IMR-90 (cell line): ENCODE data around the gene TTC24. TPM values are rescaled to one million over a fixed set of nuclear protein-coding genes. Genes with fewer than 3 reads are reported as not detected.
"Not testable (repeated sequence)": the region's sequence is repeated elsewhere in the genome, so short reads cannot be mapped to it uniquely, and the experiment has no call there.

Experiments
- ATAC-seq: fragments of 200-7000 bp; cut with Tn5 transposase; 2 replicates; pipeline ENCODE4 v1.9.1; 2020; ENCODE audit warnings: low read depth, mild to moderate bottlenecking, moderate library complexity
- BruUV-seq: library from RNA; stranded (reverse); fragments of 400-500 nt; replicated peaks from 2 replicates; lab custom pipeline; 2021; lab: Mats Ljungman, UMichigan
- CTCF ChIA-PET: fragments of 300-600 bp; formaldehyde crosslinking; extraction: SDS; loops from one replicate; lab custom pipeline; 2021; ENCODE audit warnings: antibody characterized with exemption; lab: Yijun Ruan, JAX
- POLR2A ChIA-PET: fragments of 300-600 bp; sonication (Branson Sonifier 250); formaldehyde crosslinking; loops from one replicate; lab custom pipeline; 2022; ENCODE audit warnings: antibody characterized with exemption; ENCODE audit not compliant: unreplicated experiment; lab: Charles Lee
- DNase-seq: peaks from one replicate; pipeline ENCODE4 v3.0.0; 2013
- H2AFZ ChIP-seq: replicated peaks from 2 replicates; pipeline ENCODE3; 2013; ENCODE audit warnings: low read length, mild to moderate bottlenecking; ENCODE audit not compliant: poor library complexity
- H2AK5ac ChIP-seq: 2 replicates; pipeline ENCODE4 v1.6.1; 2013; ENCODE audit warnings: low read depth, low read length, inconsistent platforms
- H2AK9ac ChIP-seq: replicated peaks from 2 replicates; pipeline ENCODE3; 2013; ENCODE audit warnings: mild to moderate bottlenecking, low read depth, low read length, moderate library complexity; ENCODE audit not compliant: poor library complexity
- H2BK120ac ChIP-seq: 2 replicates; pipeline ENCODE4 v1.6.1; 2013; ENCODE audit warnings: low read depth, low read length, inconsistent platforms
- H2BK15ac ChIP-seq: 3 replicates; pipeline ENCODE4 v1.6.1; 2013; ENCODE audit warnings: low read depth, low read length, inconsistent platforms
- H2BK20ac ChIP-seq: 2 replicates; pipeline ENCODE4 v1.6.1; 2013; ENCODE audit warnings: low read depth, mild to moderate bottlenecking, inconsistent platforms, low read length, moderate library complexity
- H2BK5ac ChIP-seq: 2 replicates; pipeline ENCODE4 v1.6.1; 2013; ENCODE audit warnings: mild to moderate bottlenecking, low read depth, low read length, inconsistent platforms; ENCODE audit not compliant: poor library complexity, severe bottlenecking
- H3K14ac ChIP-seq: replicated peaks from 2 replicates; pipeline ENCODE4 v1.6.1; 2013; ENCODE audit warnings: low read depth, low read length, inconsistent platforms
- H3K18ac ChIP-seq: 2 replicates; pipeline ENCODE4 v1.6.1; 2013; ENCODE audit warnings: low read depth, low read length, control low read depth
- H3K23ac ChIP-seq: 2 replicates; pipeline ENCODE4 v1.6.1; 2013; ENCODE audit warnings: low read depth, low read length, inconsistent platforms
- H3K27ac ChIP-seq: 2 replicates; pipeline ENCODE4 v1.5.1; 2013; ENCODE audit warnings: mild to moderate bottlenecking, control low read depth, low read length; ENCODE audit not compliant: insufficient read depth
- H3K27me3 ChIP-seq: 2 replicates; pipeline ENCODE4 v1.6.1; 2013; ENCODE audit warnings: low read length; ENCODE audit not compliant: control insufficient read depth, insufficient read depth
- H3K36me3 ChIP-seq: 2 replicates; pipeline ENCODE4 v1.6.1; 2013; ENCODE audit warnings: low read length, mixed read lengths; ENCODE audit not compliant: control insufficient read depth, insufficient read depth
- H3K4ac ChIP-seq: 2 replicates; pipeline ENCODE4 v1.6.1; 2013; ENCODE audit warnings: low read depth, low read length, inconsistent platforms
- H3K4me1 ChIP-seq: 2 replicates; pipeline ENCODE4 v1.6.1; 2013; ENCODE audit warnings: low read length, mixed read lengths; ENCODE audit not compliant: control insufficient read depth, insufficient read depth
- H3K4me2 ChIP-seq: 2 replicates; pipeline ENCODE4 v1.6.1; 2013; ENCODE audit warnings: low read depth, mild to moderate bottlenecking, control low read depth, low read length, moderate library complexity
- H3K4me3 ChIP-seq: 2 replicates; pipeline ENCODE4 v1.5.1; 2013; ENCODE audit warnings: low read depth, mild to moderate bottlenecking, control low read depth, low read length, moderate library complexity; ENCODE audit not compliant: insufficient read depth
- H3K56ac ChIP-seq: 2 replicates; pipeline ENCODE4 v1.6.1; 2013; ENCODE audit warnings: low read length, inconsistent platforms; ENCODE audit not compliant: insufficient read depth; ENCODE audit errors: extremely low read depth
- H3K79me1 ChIP-seq, 2 experiments: 2 replicates each; pipeline ENCODE4 v1.6.1; 2013; ENCODE audit warnings: low read length in 2 of 2, inconsistent platforms in 1 of 2, low read depth in 1 of 2
- H3K9ac ChIP-seq: 2 replicates; pipeline ENCODE4 v1.6.1; 2013; ENCODE audit warnings: low read depth, low read length, control low read depth
- H3K9me1 ChIP-seq: 2 replicates; pipeline ENCODE4 v1.6.1; 2013; ENCODE audit warnings: low read length, inconsistent platforms; ENCODE audit not compliant: insufficient read depth
- H3K9me3 ChIP-seq: 2 replicates; pipeline ENCODE4 v1.6.1; 2013; ENCODE audit warnings: low read length; ENCODE audit not compliant: control insufficient read depth, insufficient read depth
- H4K20me1 ChIP-seq: 2 replicates; pipeline ENCODE4 v1.6.1; 2013; ENCODE audit warnings: low read length, inconsistent platforms; ENCODE audit not compliant: insufficient read depth
- H4K5ac ChIP-seq: 2 replicates; pipeline ENCODE4 v1.6.1; 2013; ENCODE audit warnings: mild to moderate bottlenecking, low read depth, low read length, control low read depth
- H4K8ac ChIP-seq, 2 experiments: 2 replicates each; pipeline ENCODE4 v1.6.1; 2013; ENCODE audit warnings: low read depth in 2 of 2, low read length in 2 of 2, control low read depth in 1 of 2, inconsistent platforms in 1 of 2
- H4K91ac ChIP-seq: 2 replicates; pipeline ENCODE4 v1.6.1; 2013; ENCODE audit warnings: low read depth, low read length, inconsistent platforms; ENCODE audit not compliant: insufficient read depth
- WGBS, 2 experiments: methylation state at CpG; one replicate each; pipeline versions ENCODE4 v1.1.5 to v1.1.7; 2013; ENCODE audit warnings: missing lambda C conversion rate in 2 of 2; ENCODE audit not compliant: insufficient read length in 1 of 2; ENCODE audit errors: extremely low coverage in 2 of 2; 5-methylcytosine and 5-hydroxymethylcytosine counted together
- dilution Hi-C: fragments of 300-500 bp; cut with HindIII; formaldehyde crosslinking; loops from one replicate; pipeline ENCODE4 v1.14.3; 2018; ENCODE audit warnings: low sequenced_read_pairs; ENCODE audit not compliant: unreplicated experiment
- in situ Hi-C: fragments of 300-500 bp; cut with MboI; formaldehyde crosslinking; loops from 3 replicates; pipeline ENCODE4 v1.14.3; 2019; ENCODE audit warnings: low sequenced_read_pairs, inconsistent platforms, mixed read lengths
- intact Hi-C: fragments of 100-400 bp; cut with micrococcal nuclease; formaldehyde crosslinking; loops from 2 replicates; pipeline ENCODE4 v1.10.0; 2022
- polyA plus RNA-seq, 3 experiments: library from polyadenylated mRNA; depleted of rRNA; stranded (reverse); fragments of >200 nt; gene quantifications; 2 replicates each; pipeline ENCODE4 v1.2.3, GENCODE V29; 2012; ENCODE audit warnings: low replicate concordance in 1 of 3
- total RNA-seq: library from RNA; depleted of rRNA; stranded (reverse); fragments of >200 nt; gene quantifications from 2 replicates; pipeline ENCODE4 v1.2.3, GENCODE V29; 2012

TTC24 gene
- total and polyA plus RNA-seq, 2 of the 4 experiments (the other 2 are of a cell fraction): not detected

DNA sequence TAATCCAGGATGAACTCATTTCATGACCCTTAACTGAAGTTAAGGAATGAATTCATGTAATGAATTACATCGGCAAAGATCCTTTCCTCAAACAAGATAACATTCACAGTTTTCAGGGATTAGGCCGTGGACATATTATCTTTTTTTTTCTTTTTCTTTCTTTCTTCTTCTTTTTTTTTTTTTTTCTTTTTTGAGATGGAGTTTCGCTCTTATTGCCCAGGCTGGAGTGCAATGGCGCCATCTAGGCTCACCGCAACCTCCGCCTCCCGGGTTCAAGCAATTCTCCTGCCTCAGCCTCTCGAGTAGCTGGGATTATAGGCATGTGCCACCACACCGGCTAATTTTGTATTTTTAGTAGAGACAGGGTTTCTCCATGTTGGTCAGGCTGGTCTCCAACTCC, 51.6 kb downstream of the TTC24 start:
- peaks cover 53% of the 10 kb centered on the region for H3K27me3 ChIP-seq
- H2BK15ac ChIP-seq, H2AK5ac ChIP-seq, POLR2A ChIA-PET, in situ Hi-C loops, H2BK20ac ChIP-seq, H2BK120ac ChIP-seq, H3K4me1 ChIP-seq, H4K91ac ChIP-seq, BruUV-seq, H3K9ac ChIP-seq, H3K4me3 ChIP-seq, DNase-seq, H3K27ac ChIP-seq, H3K14ac ChIP-seq, H3K4ac ChIP-seq, H3K56ac ChIP-seq, CTCF ChIA-PET, H3K79me1 ChIP-seq, H2BK5ac ChIP-seq, H3K18ac ChIP-seq, H4K5ac ChIP-seq, H3K4me2 ChIP-seq, H3K36me3 ChIP-seq, H2AK9ac ChIP-seq, H4K20me1 ChIP-seq, H3K9me3 ChIP-seq, H3K23ac ChIP-seq, dilution Hi-C loops, intact Hi-C loops, ATAC-seq, H3K9me1 ChIP-seq, H4K8ac ChIP-seq, H2AFZ ChIP-seq: not testable (repeated sequence)
- WGBS, 2 experiments: no CpG with 5 or more reads among the region's 9 CpGs
